Stimulated activated CD8-positive, alpha-beta memory T cell treated with anti-CD3 and anti-CD28 coated beads, Interleukin-15, amount 100 ng/mL, for 4 hours (primary cell): ENCODE results near the gene HSD3B2.

Experiments used
- DNase-seq, 2 donors: peaks; one replicate each; pipeline ENCODE4 v3.0.0-alpha.2; 2020; ENCODE audit warnings: low read depth in 2 of 2

Gene HSD3B2

GRCh38 chr1:119396982-119397381 is 18.0 kb upstream of the HSD3B2 start:
- DNase-seq: no peak

GRCh38 chr1:119397986-119398385 is 17.0 kb upstream of the HSD3B2 start:
- DNase-seq: no peak

GRCh38 chr1:119404736-119405135 is 10.2 kb upstream of the HSD3B2 start:
- no peak for DNase-seq

GRCh38 chr1:119409731-119410130 is 5.2 kb upstream of the HSD3B2 start:
- DNase-seq: no peak

GRCh38 chr1:119410961-119411360 is 4.0 kb upstream of the HSD3B2 start:
- no peak for DNase-seq

- no peak for DNase-seq
These were observed 1.2 kb downstream of the HSD3B2 start for GRCh38 chr1:119416006-119416640.

- DNase-seq: no peak
These were observed 4.2 kb downstream of the HSD3B2 start for GRCh38 chr1:119419109-119419508.

- DNase-seq: no peak
These were observed 5.7 kb downstream of the HSD3B2 start for GRCh38 chr1:119420638-119421037.

- DNase-seq: no peak
These were observed 7.7 kb downstream of the HSD3B2 start for GRCh38 chr1:119422631-119423030.

- DNase-seq: no peak
These were observed 14.0 kb downstream of the HSD3B2 start for GRCh38 chr1:119428991-119429390.

GRCh38 chr1:119429687-119430086 is 14.7 kb downstream of the HSD3B2 start:
- DNase-seq: no peak

GRCh38 chr1:119430486-119430885 is 15.5 kb downstream of the HSD3B2 start:
- DNase-seq: no peak

GRCh38 chr1:119431836-119432235 is 16.9 kb downstream of the HSD3B2 start:
- no peak for DNase-seq

GRCh38 chr1:119435052-119435451 is 20.1 kb downstream of the HSD3B2 start:
- DNase-seq: no peak

- no peak for DNase-seq
These were observed 23.8 kb downstream of the HSD3B2 start for GRCh38 chr1:119438761-119439160.

- no peak for DNase-seq
These were observed 25.9 kb downstream of the HSD3B2 start for GRCh38 chr1:119440721-119441307.

GRCh38 chr1:119442756-119443155 is 27.8 kb downstream of the HSD3B2 start:
- DNase-seq: no peak

GRCh38 chr1:119446321-119446720 is 31.4 kb downstream of the HSD3B2 start:
- no peak for DNase-seq

- DNase-seq: no peak
These were observed 32.6 kb downstream of the HSD3B2 start for GRCh38 chr1:119447344-119448126.

- DNase-seq: no peak
These were observed 33.2 kb downstream of the HSD3B2 start for GRCh38 chr1:119448127-119448511.

GRCh38 chr1:119449971-119450370 is 35.0 kb downstream of the HSD3B2 start:
- DNase-seq: no peak

GRCh38 chr1:119451158-119451557 is 36.2 kb downstream of the HSD3B2 start:
- no peak for DNase-seq

GRCh38 chr1:119452091-119452490 is 37.1 kb downstream of the HSD3B2 start:
- DNase-seq: no peak
